H9 (cell line): ENCODE measurements around the gene DMD. TPM values are rescaled to one million over a fixed set of nuclear protein-coding genes. Genes with fewer than 3 reads are reported as not detected.

Source experiments
- DNase-seq: peaks from one replicate; pipeline ENCODE4 v3.0.0-alpha.2; 2017
- H2AFZ ChIP-seq: one replicate; pipeline ENCODE4 v1.6.1; 2013; ENCODE audit warnings: mild to moderate bottlenecking, low read length, control low read depth, moderate library complexity
- H2AK5ac ChIP-seq: 2 replicates; pipeline ENCODE4 v1.6.1; 2013; ENCODE audit warnings: low read length, control low read depth, mixed read lengths; ENCODE audit not compliant: insufficient read length
- H2BK120ac ChIP-seq: one replicate; pipeline ENCODE4 v1.6.1; 2013; ENCODE audit warnings: low read depth, mild to moderate bottlenecking, low read length, control low read depth, inconsistent platforms; ENCODE audit not compliant: poor library complexity, severe bottlenecking
- H2BK12ac ChIP-seq: 2 replicates; pipeline ENCODE4 v1.6.1; 2013; ENCODE audit warnings: low read length, control low read depth, mixed read lengths, low read depth; ENCODE audit not compliant: insufficient read length
- H2BK15ac ChIP-seq: 2 replicates; pipeline ENCODE4 v1.6.1; 2013; ENCODE audit warnings: low read depth, low read length, control low read depth
- H2BK20ac ChIP-seq: one replicate; pipeline ENCODE4 v1.6.1; 2013; ENCODE audit warnings: low read depth, mild to moderate bottlenecking, low read length, control low read depth, inconsistent platforms; ENCODE audit not compliant: poor library complexity, severe bottlenecking
- H2BK5ac ChIP-seq: 2 replicates; pipeline ENCODE4 v1.6.1; 2013; ENCODE audit warnings: low read length, control low read depth, mixed read lengths; ENCODE audit not compliant: insufficient read length
- H3K14ac ChIP-seq: 2 replicates; pipeline ENCODE4 v1.6.1; 2013; ENCODE audit warnings: low read length, control low read depth; ENCODE audit not compliant: insufficient read depth
- H3K18ac ChIP-seq: 2 replicates; pipeline ENCODE4 v1.6.1; 2013; ENCODE audit warnings: low read depth, mild to moderate bottlenecking, mixed read lengths, low read length, control low read depth; ENCODE audit not compliant: insufficient read length
- H3K23ac ChIP-seq: 2 replicates; pipeline ENCODE4 v1.6.1; 2013; ENCODE audit warnings: low read length, control low read depth, mixed read lengths, low read depth; ENCODE audit not compliant: insufficient read length
- H3K23me2 ChIP-seq: 2 replicates; pipeline ENCODE4 v1.6.1; 2013; ENCODE audit warnings: low read depth, mild to moderate bottlenecking, mixed read lengths, low read length, control low read depth; ENCODE audit not compliant: insufficient read length, poor library complexity, severe bottlenecking
- H3K27ac ChIP-seq: 2 replicates; pipeline ENCODE4 v1.5.1; 2013; ENCODE audit warnings: low read length, control low read depth, mixed read lengths, low read depth; ENCODE audit not compliant: insufficient read length
- H3K27me3 ChIP-seq: 2 replicates; pipeline ENCODE4 v1.6.1; 2013; ENCODE audit warnings: low read length, control low read depth, inconsistent platforms; ENCODE audit not compliant: insufficient read depth
- H3K4ac ChIP-seq: 2 replicates; pipeline ENCODE4 v1.6.1; 2013; ENCODE audit warnings: low read depth, mild to moderate bottlenecking, control low read depth, inconsistent platforms, low read length, moderate library complexity
- H3K4me1 ChIP-seq: 2 replicates; pipeline ENCODE4 v1.6.1; 2013; ENCODE audit warnings: low read length, control low read depth, inconsistent platforms; ENCODE audit not compliant: insufficient read depth
- H3K4me2 ChIP-seq: 2 replicates; pipeline ENCODE4 v1.6.1; 2013; ENCODE audit warnings: low read length, control low read depth, mixed read lengths; ENCODE audit not compliant: insufficient read length, insufficient read depth
- H3K56ac ChIP-seq: 2 replicates; pipeline ENCODE4 v1.6.1; 2013; ENCODE audit warnings: low read depth, mild to moderate bottlenecking, mixed read lengths, low read length, control low read depth; ENCODE audit not compliant: insufficient read length
- H3K79me1 ChIP-seq: 2 replicates; pipeline ENCODE4 v1.6.1; 2013; ENCODE audit warnings: low read depth, mild to moderate bottlenecking, moderate library complexity, low read length, control low read depth, inconsistent platforms; ENCODE audit not compliant: insufficient read depth, poor library complexity, severe bottlenecking
- H3K79me2 ChIP-seq: 2 replicates; pipeline ENCODE4 v1.6.1; 2013; ENCODE audit warnings: low read length, control low read depth, inconsistent platforms; ENCODE audit not compliant: insufficient read depth
- H3K9ac ChIP-seq: 2 replicates; pipeline ENCODE4 v1.6.1; 2013; ENCODE audit warnings: low read length, control low read depth, mixed read lengths; ENCODE audit not compliant: insufficient read length; ENCODE audit errors: extremely low read depth
- H3K9me3 ChIP-seq: one replicate; pipeline ENCODE4 v1.6.1; 2013; ENCODE audit warnings: low read depth, low read length, inconsistent platforms; ENCODE audit not compliant: control insufficient read depth
- H3T11ph ChIP-seq: one replicate; pipeline ENCODE4 v1.6.1; 2013; ENCODE audit warnings: mild to moderate bottlenecking, low read length, control low read depth, inconsistent platforms
- H4K20me1 ChIP-seq: one replicate; pipeline ENCODE4 v1.6.1; 2013; ENCODE audit not compliant: control insufficient read depth, insufficient read length, insufficient read depth
- H4K5ac ChIP-seq: 2 replicates; pipeline ENCODE4 v1.6.1; 2013; ENCODE audit warnings: low read depth, mild to moderate bottlenecking, mixed read lengths, low read length, control low read depth; ENCODE audit not compliant: insufficient read length
- H4K8ac ChIP-seq: replicated peaks from 2 replicates; pipeline ENCODE4 v1.6.1; 2013; ENCODE audit warnings: low read length, control low read depth, mixed read lengths, low read depth; ENCODE audit not compliant: insufficient read length
- H4K91ac ChIP-seq: 2 replicates; pipeline ENCODE4 v1.6.1; 2013; ENCODE audit warnings: low read depth, mild to moderate bottlenecking, moderate library complexity, mixed read lengths, low read length, control low read depth; ENCODE audit not compliant: insufficient read length
- H3K27ac Mint-ChIP-seq, 3 experiments: 2 replicates in 2 of 3; 3 replicates in 1 of 3; pipeline ENCODE4 v1.8.0; 2020 to 2021; ENCODE audit warnings: mixed read lengths in 3 of 3, mild to moderate bottlenecking in 1 of 3, moderate library complexity in 1 of 3
- H3K27me3 Mint-ChIP-seq: 2 replicates; pipeline ENCODE4 v1.8.0; 2021; ENCODE audit warnings: low read depth, mild to moderate bottlenecking, moderate library complexity, mixed read lengths
- H3K36me3 Mint-ChIP-seq, 3 experiments: 2 replicates in 2 of 3; 3 replicates in 1 of 3; pipeline ENCODE4 v1.8.0; 2020 to 2021; ENCODE audit warnings: low read depth in 3 of 3, mixed read lengths in 3 of 3; ENCODE audit not compliant: insufficient read depth in 1 of 3
- H3K4me1 Mint-ChIP-seq, 2 experiments: 2 replicates each; pipeline ENCODE4 v1.8.0; 2020; ENCODE audit warnings: mixed read lengths in 2 of 2
- H3K4me3 Mint-ChIP-seq, 2 experiments: 2 replicates in 1 of 2; 3 replicates in 1 of 2; pipeline ENCODE4 v1.8.0; 2020 to 2021; ENCODE audit warnings: mild to moderate bottlenecking in 2 of 2, mixed read lengths in 2 of 2, moderate library complexity in 1 of 2
- H3K9me3 Mint-ChIP-seq, 2 experiments: 2 replicates in 1 of 2; 3 replicates in 1 of 2; pipeline ENCODE4 v1.8.0; 2020; ENCODE audit warnings: mild to moderate bottlenecking in 2 of 2, mixed read lengths in 2 of 2, moderate library complexity in 1 of 2
- CTCF ChIP-seq: fragments of 200-600 bp; sonication (generic); conservative IDR thresholded peaks from 3 replicates; pipeline ENCODE4 v1.8.0; 2021; ENCODE audit warnings: antibody characterized with exemption, mild to moderate bottlenecking
- WGBS: extraction: QIAGEN DNeasy Blood & Tissue Kit; methylation state at CpG from one replicate; pipeline ENCODE4 v1.1.7; 2013; ENCODE audit warnings: missing lambda C conversion rate, low lambda C conversion rate, mixed read lengths; ENCODE audit not compliant: insufficient read length; ENCODE audit errors: extremely low coverage; 5-methylcytosine and 5-hydroxymethylcytosine counted together
- total RNA-seq: library from RNA; stranded (reverse); gene quantifications from 2 replicates; pipeline ENCODE4 v1.2.1, GENCODE V29; 2021

DMD gene
- total RNA-seq, 1 experiment from 2014 or later = 3.8 TPM

- no peak within 1 kb of the TSS for H2BK120ac ChIP-seq
- H4K20me1 ChIP-seq = no peaks in the 10 kb centered on the region
- H3K79me1 ChIP-seq = no peaks in the 10 kb centered on the region
- H2BK5ac ChIP-seq = no peak within 1 kb of the TSS
- H4K8ac ChIP-seq = no peak within 1 kb of the TSS
- H2BK15ac ChIP-seq = no peak within 1 kb of the TSS
- TF ChIP-seq CTCF = no peak
- H3K4me2 ChIP-seq = no peak within 1 kb of the TSS
- H3K14ac ChIP-seq = no peak within 1 kb of the TSS
- no peak within 1 kb of the TSS for H3T11ph ChIP-seq
- no peak within 1 kb of the TSS for H3K18ac ChIP-seq
- no peak within 1 kb of the TSS for H2BK12ac ChIP-seq
- H3K23ac ChIP-seq = no peak within 1 kb of the TSS
- no peak within 1 kb of the TSS for H2AFZ ChIP-seq
- no peaks in the 10 kb centered on the region; the same call in 1 of the 2 replicates for H3K27me3 Mint-ChIP-seq
- no peak within 1 kb of the TSS for H4K91ac ChIP-seq
- H3K9me3 ChIP-seq = peaks cover 8% of the 10 kb centered on the region
- no peaks in the 10 kb centered on the region for H3K4me1 ChIP-seq
- no peak within 1 kb of the TSS for H3K27ac ChIP-seq
- no peak within 1 kb of the TSS for H3K27ac Mint-ChIP-seq
- H3K4me1 Mint-ChIP-seq = no peaks in the 10 kb centered on the region; a peak in 1 of 4 replicates
- no CpG with 5 or more reads among the region's 33 CpGs for WGBS
- H2AK5ac ChIP-seq = no peak within 1 kb of the TSS
- H3K27me3 ChIP-seq = no peaks in the 10 kb centered on the region
- H2BK20ac ChIP-seq = no peak within 1 kb of the TSS
- H3K56ac ChIP-seq = no peak within 1 kb of the TSS
- no peak within 1 kb of the TSS for H3K4ac ChIP-seq
- no peak within 1 kb of the TSS; a peak in 1 of 5 replicates for H3K4me3 Mint-ChIP-seq
- no peak for DNase-seq
- no peaks in the 10 kb centered on the region for H3K79me2 ChIP-seq
- no peak within 1 kb of the TSS for H3K9ac ChIP-seq
- H4K5ac ChIP-seq = no peak within 1 kb of the TSS
- H3K36me3 Mint-ChIP-seq = peaks cover 10 to 17% (median 12%) of the 10 kb centered on the region in 3 experiments
- no peaks in the 10 kb centered on the region for H3K23me2 ChIP-seq
- peaks cover 74% of the 10 kb centered on the region in 2 experiments for H3K9me3 Mint-ChIP-seq
Observed at GRCh38 chrX:31071725-31072124, 2139.6 kb downstream of the DMD start, which contains the start of gene FTHL17. FTHL17 (minus strand) TSS chrX:31072041; CDS start chrX:31071953, 88 bp downstream.
